Glomerular endothelial cell (primary cell): Measurements from ENCODE around the gene SETD3. TPM values are rescaled to one million over a fixed set of nuclear protein-coding genes. Genes with fewer than 3 reads are reported as not detected.

Experiments
- DNase-seq: peaks from one replicate; pipeline ENCODE4 v3.0.0-alpha.2; 2011; ENCODE audit warnings: low read depth, low spot score; ENCODE audit errors: extremely low read depth
- total RNA-seq: library from RNA; depleted of rRNA; stranded (reverse); fragments of >200 nt; gene quantifications from 2 replicates; pipeline ENCODE4 v1.2.3, GENCODE V29; 2015

SETD3 gene
- total RNA-seq, 1 donor from 2014 or later, result 53.9 TPM

GRCh38 chr14:99502989-99503421 is 22.3 kb upstream of the SETD3 start:
- no peak for DNase-seq

GRCh38 chr14:99497894-99498293 is 17.2 kb upstream of the SETD3 start:
- no peak for DNase-seq

- DNase-seq, result no peak
Measured at GRCh38 chr14:99497341-99497740, 16.7 kb upstream of the SETD3 start.

- DNase-seq, result no peak
Measured at GRCh38 chr14:99484106-99484505, 3.4 kb upstream of the SETD3 start.

- no peak for DNase-seq
Measured at GRCh38 chr14:99481745-99482099, 1.1 kb upstream of the SETD3 start.

GRCh38 chr14:99480917-99481744 is 472 bp upstream of the SETD3 start, which contains the start of gene CCNK:
Gene CCNK (plus strand): TSS chr14:99481409. CDS start chr14:99492678, 11,269 bp downstream.
- DNase-seq, result peak; percentile 90

GRCh38 chr14:99479160-99479905 is 1.3 kb downstream of the SETD3 start:
- DNase-seq, result no peak

GRCh38 chr14:99478128-99478527 is 2.5 kb downstream of the SETD3 start:
- no peak for DNase-seq

- no peak for DNase-seq
Measured at GRCh38 chr14:99476864-99477263, 3.8 kb downstream of the SETD3 start.

GRCh38 chr14:99475660-99476059 is 5.0 kb downstream of the SETD3 start:
- no peak for DNase-seq

GRCh38 chr14:99475179-99475578 is 5.5 kb downstream of the SETD3 start:
- no peak for DNase-seq

- DNase-seq, result no peak
Measured at GRCh38 chr14:99473458-99473857, 7.2 kb downstream of the SETD3 start.

GRCh38 chr14:99472937-99473336 is 7.7 kb downstream of the SETD3 start:
- no peak for DNase-seq

- DNase-seq, result no peak
Measured at GRCh38 chr14:99471731-99472130, 8.9 kb downstream of the SETD3 start.

- peak; percentile 39 for DNase-seq
Measured at GRCh38 chr14:99468836-99469592, 11.6 kb downstream of the SETD3 start.

GRCh38 chr14:99468081-99468480 is 12.6 kb downstream of the SETD3 start:
- no peak for DNase-seq

GRCh38 chr14:99467336-99468078 is 13.2 kb downstream of the SETD3 start:
- no peak for DNase-seq

GRCh38 chr14:99466758-99467157 is 13.9 kb downstream of the SETD3 start:
- DNase-seq, result no peak

GRCh38 chr14:99465288-99465687 is 15.4 kb downstream of the SETD3 start:
- DNase-seq, result no peak

- DNase-seq, result no peak
Measured at GRCh38 chr14:99463974-99464373, 16.7 kb downstream of the SETD3 start.

- DNase-seq, result no peak
Measured at GRCh38 chr14:99462210-99462609, 18.4 kb downstream of the SETD3 start.
